CD4-positive, alpha-beta T cell treated with Interleukin-6 at 100 ng/mL for 8 hours (primary cell): Measurements from ENCODE around the gene MAGI2.
"Not testable (repeated sequence)": the region's sequence is repeated elsewhere in the genome, so short reads cannot be mapped to it uniquely, and the experiment has no call there.

Source experiments
- DNase-seq: peaks from one replicate; pipeline ENCODE4 v3.0.0-alpha.2; 2020; ENCODE audit warnings: mixed read lengths, low spot score

Gene MAGI2

GRCh38 chr7:79157281-79157680, 296.2 kb downstream of the MAGI2 start:
- DNase-seq = no peak

GRCh38 chr7:79149831-79150230, 303.6 kb downstream of the MAGI2 start:
- no peak for DNase-seq

GRCh38 chr7:79142706-79143105, 310.8 kb downstream of the MAGI2 start:
- no peak for DNase-seq

- DNase-seq = no peak
Observed at GRCh38 chr7:79141252-79141651, 312.2 kb downstream of the MAGI2 start.

GRCh38 chr7:79137942-79138341, 315.5 kb downstream of the MAGI2 start:
- no peak for DNase-seq

GRCh38 chr7:79132844-79133451, 320.5 kb downstream of the MAGI2 start:
- DNase-seq = no peak

GRCh38 chr7:79130715-79131114, 322.8 kb downstream of the MAGI2 start:
- no peak for DNase-seq

- no peak for DNase-seq
Observed at GRCh38 chr7:79124331-79124730, 329.1 kb downstream of the MAGI2 start.

GRCh38 chr7:79118143-79118542, 335.3 kb downstream of the MAGI2 start:
- no peak for DNase-seq

GRCh38 chr7:79096361-79096805, 357.1 kb downstream of the MAGI2 start:
- DNase-seq = no peak

- no peak for DNase-seq
Observed at GRCh38 chr7:79093421-79093820, 360.0 kb downstream of the MAGI2 start.

- no peak for DNase-seq
Observed at GRCh38 chr7:79091661-79092060, 361.8 kb downstream of the MAGI2 start.

- DNase-seq = no peak
Observed at GRCh38 chr7:79091011-79091410, 362.5 kb downstream of the MAGI2 start.

- DNase-seq = no peak
Observed at GRCh38 chr7:79090543-79090942, 362.9 kb downstream of the MAGI2 start.

GRCh38 chr7:79084423-79084822, 369.0 kb downstream of the MAGI2 start:
- DNase-seq = no peak

GRCh38 chr7:79079919-79080554, 373.4 kb downstream of the MAGI2 start:
- DNase-seq = no peak

GRCh38 chr7:79078273-79078672, 375.2 kb downstream of the MAGI2 start:
- no peak for DNase-seq

- not testable (repeated sequence) for DNase-seq
Observed at GRCh38 chr7:79071187-79071586, 382.3 kb downstream of the MAGI2 start.

- no peak for DNase-seq
Observed at GRCh38 chr7:79064187-79064823, 389.2 kb downstream of the MAGI2 start.

- DNase-seq = no peak
Observed at GRCh38 chr7:79063019-79063698, 390.3 kb downstream of the MAGI2 start.

- DNase-seq = no peak
Observed at GRCh38 chr7:79060498-79060897, 393.0 kb downstream of the MAGI2 start.

GRCh38 chr7:79055722-79056415, 397.6 kb downstream of the MAGI2 start:
- DNase-seq = no peak
